Daoy (cell line): ENCODE measurements around the gene KXD1. TPM values are rescaled to one million over a fixed set of nuclear protein-coding genes. Genes with fewer than 3 reads are reported as not detected.
"Not testable (repeated sequence)": the region's sequence is repeated elsewhere in the genome, so short reads cannot be mapped to it uniquely, and the experiment has no call there.

Source experiments
- DNase-seq: peaks from one replicate; pipeline ENCODE4 v3.0.0-alpha.2; 2015; ENCODE audit warnings: low read depth
- total RNA-seq: library from RNA; depleted of rRNA; stranded (reverse); fragments of >200 nt; shearing (Covaris generic); gene quantifications from 2 replicates; pipeline ENCODE4 v1.2.3, GENCODE V29; 2014

The KXD1 gene
- total RNA-seq, 1 experiment from 2014 or later = 88.4 TPM

- no peak for DNase-seq
These were observed 21.2 kb upstream of the KXD1 start for GRCh38 chr19:18536475-18536874.

- no peak for DNase-seq
These were observed 20.2 kb upstream of the KXD1 start for GRCh38 chr19:18537431-18537830.

- DNase-seq = no peak
These were observed 19.6 kb upstream of the KXD1 start for GRCh38 chr19:18538115-18538514.

- DNase-seq = no peak
These were observed 18.3 kb upstream of the KXD1 start for GRCh38 chr19:18539372-18539771.

- DNase-seq = not testable (repeated sequence)
These were observed 17.5 kb upstream of the KXD1 start for GRCh38 chr19:18540200-18540599.

- no peak for DNase-seq
These were observed 16.2 kb upstream of the KXD1 start for GRCh38 chr19:18541258-18541991.

- DNase-seq = no peak
These were observed 15.4 kb upstream of the KXD1 start for GRCh38 chr19:18541992-18542940.

- peak; percentile 94 for DNase-seq
These were observed 14.5 kb upstream of the KXD1 start, which contains the start of gene FKBP8 for GRCh38 chr19:18542941-18543813. FKBP8 (minus strand) TSS chr19:18543573; CDS start chr19:18541970, 1,603 bp downstream.

- peak; percentile 67 for DNase-seq
These were observed 13.7 kb upstream of the KXD1 start for GRCh38 chr19:18543814-18544475.

- no peak for DNase-seq
These were observed 6.0 kb upstream of the KXD1 start for GRCh38 chr19:18551631-18552030.

- DNase-seq = no peak
These were observed 509 bp downstream of the KXD1 start for GRCh38 chr19:18558202-18558555.

- DNase-seq = no peak
These were observed 934 bp downstream of the KXD1 start for GRCh38 chr19:18558604-18559003.

- no peak for DNase-seq
These were observed 2.0 kb downstream of the KXD1 start for GRCh38 chr19:18559685-18560084.

GRCh38 chr19:18562086-18562485, 4.4 kb downstream of the KXD1 start:
- DNase-seq = no peak

GRCh38 chr19:18566953-18567352, 9.3 kb downstream of the KXD1 start:
- DNase-seq = no peak

- no peak for DNase-seq
These were observed 10.7 kb downstream of the KXD1 start for GRCh38 chr19:18568367-18568766.

- peak; percentile 99 for DNase-seq
These were observed 14.1 kb downstream of the KXD1 start, which contains the start of gene UBA52 for GRCh38 chr19:18571564-18572344. UBA52 (plus strand) TSS chr19:18571857; CDS start chr19:18573301, 1,444 bp downstream.

- no peak for DNase-seq
These were observed 17.1 kb downstream of the KXD1 start for GRCh38 chr19:18574691-18575291.

GRCh38 chr19:18576383-18576782, 18.7 kb downstream of the KXD1 start:
- no peak for DNase-seq

GRCh38 chr19:18577365-18577914, 19.8 kb downstream of the KXD1 start:
- no peak for DNase-seq
